Measurements from ENCODE around the gene AHRR. TPM values are rescaled to one million over a fixed set of nuclear protein-coding genes. Genes with fewer than 3 reads are reported as not detected.

AHRR gene
- total RNA-seq, 1 donor from 2014 or later = 54.9 TPM

- DNase-seq (ENCODE audit: extremely low spot score, unreplicated experiment) = no peak
- H3K4me1 Mint-ChIP-seq (ENCODE audit: unreplicated experiment) = peaks cover 63% of the 10 kb centered on the region
- H3K36me3 Mint-ChIP-seq (ENCODE audit: unreplicated experiment) = peaks cover 23% of the 10 kb centered on the region
- no peak for TF ChIP-seq CTCF (IDR thresholded peaks at IDR 0.05)
- peak overlapping the region; percentile 93 for H3K27ac Mint-ChIP-seq (ENCODE audit: unreplicated experiment)
- no peaks in the 10 kb centered on the region for H3K9me3 Mint-ChIP-seq (ENCODE audit: unreplicated experiment)
- no peaks in the 10 kb centered on the region for H3K27me3 Mint-ChIP-seq (ENCODE audit: unreplicated experiment)
- H3K4me3 Mint-ChIP-seq (ENCODE audit: unreplicated experiment) = no peak overlapping the region
These were observed 98.5 kb downstream of the AHRR start for GRCh38 chr5:419970-420369.

GRCh38 chr5:420632-421286 lies 99.2 kb downstream of the AHRR start:
- H3K36me3 Mint-ChIP-seq (ENCODE audit: unreplicated experiment) = peaks cover 27% of the 10 kb centered on the region
- DNase-seq (ENCODE audit: extremely low spot score, unreplicated experiment) = no peak
- H3K27ac Mint-ChIP-seq (ENCODE audit: unreplicated experiment) = peak overlapping the region; percentile 93
- no peak overlapping the region for H3K4me3 Mint-ChIP-seq (ENCODE audit: unreplicated experiment)
- TF ChIP-seq CTCF (IDR thresholded peaks at IDR 0.05) = no peak
- peaks cover 64% of the 10 kb centered on the region for H3K4me1 Mint-ChIP-seq (ENCODE audit: unreplicated experiment)
- no peaks in the 10 kb centered on the region for H3K27me3 Mint-ChIP-seq (ENCODE audit: unreplicated experiment)
- H3K9me3 Mint-ChIP-seq (ENCODE audit: unreplicated experiment) = no peaks in the 10 kb centered on the region

- H3K4me3 Mint-ChIP-seq (ENCODE audit: unreplicated experiment) = no peak overlapping the region
- no peak for TF ChIP-seq CTCF (IDR thresholded peaks at IDR 0.05)
- peak overlapping the region; percentile 68 for H3K27ac Mint-ChIP-seq (ENCODE audit: unreplicated experiment)
- no peaks in the 10 kb centered on the region for H3K9me3 Mint-ChIP-seq (ENCODE audit: unreplicated experiment)
- H3K36me3 Mint-ChIP-seq (ENCODE audit: unreplicated experiment) = peaks cover 32% of the 10 kb centered on the region
- DNase-seq (ENCODE audit: extremely low spot score, unreplicated experiment) = no peak
- no peaks in the 10 kb centered on the region for H3K27me3 Mint-ChIP-seq (ENCODE audit: unreplicated experiment)
- peaks cover 62% of the 10 kb centered on the region for H3K4me1 Mint-ChIP-seq (ENCODE audit: unreplicated experiment)
These were observed 99.9 kb downstream of the AHRR start for GRCh38 chr5:421287-421880.

- Mint-ChIP-seq H3K4me3 (ENCODE audit: unreplicated experiment) (no peak overlapping the region), H3K27ac (ENCODE audit: unreplicated experiment) (peak overlapping the region; percentile 68), H3K9me3 (ENCODE audit: unreplicated experiment) (no peaks in the 10 kb centered on the region), H3K27me3 (ENCODE audit: unreplicated experiment) (no peaks in the 10 kb centered on the region), H3K36me3 (ENCODE audit: unreplicated experiment) (peaks cover 33% of the 10 kb centered on the region), H3K4me1 (ENCODE audit: unreplicated experiment) (peaks cover 57% of the 10 kb centered on the region)
- no peak for TF ChIP-seq CTCF (IDR thresholded peaks at IDR 0.05)
- DNase-seq (ENCODE audit: extremely low spot score, unreplicated experiment) = no peak
These were observed 100.4 kb downstream of the AHRR start for GRCh38 chr5:421901-422300.

GRCh38 chr5:422323-423232 lies 101.1 kb downstream of the AHRR start:
- no peaks in the 10 kb centered on the region for H3K27me3 Mint-ChIP-seq (ENCODE audit: unreplicated experiment)
- H3K4me3 Mint-ChIP-seq (ENCODE audit: unreplicated experiment) = no peak overlapping the region
- TF ChIP-seq CTCF (IDR thresholded peaks at IDR 0.05) = no peak
- H3K27ac Mint-ChIP-seq (ENCODE audit: unreplicated experiment) = peak overlapping the region; percentile 68
- no peaks in the 10 kb centered on the region for H3K9me3 Mint-ChIP-seq (ENCODE audit: unreplicated experiment)
- DNase-seq (ENCODE audit: extremely low spot score, unreplicated experiment) = no peak
- peaks cover 50% of the 10 kb centered on the region for H3K4me1 Mint-ChIP-seq (ENCODE audit: unreplicated experiment)
- peaks cover 38% of the 10 kb centered on the region for H3K36me3 Mint-ChIP-seq (ENCODE audit: unreplicated experiment)

All from osteocyte (in vitro differentiated cells).